ENCODE data around the gene FBXL20.

DNA sequence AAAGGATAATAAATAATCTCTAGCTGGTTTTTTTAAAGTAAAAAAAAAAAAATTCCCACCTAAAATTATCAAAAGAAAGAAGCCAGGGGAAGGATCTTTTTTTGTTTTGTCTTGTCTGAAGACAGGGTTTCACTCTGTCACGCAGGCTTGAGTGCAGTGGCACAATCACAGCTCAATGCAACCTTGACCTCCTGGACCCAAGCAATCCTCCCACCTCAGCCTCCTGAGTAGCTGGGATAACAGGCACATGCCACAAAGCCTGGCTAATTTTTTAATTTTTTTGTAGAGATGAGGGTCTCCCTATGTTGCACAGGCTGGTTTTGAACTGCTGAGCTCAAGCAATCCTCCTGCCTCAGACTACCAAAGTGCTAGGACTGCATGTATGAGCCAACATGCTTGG is 97.2 kb downstream of the FBXL20 start:
- no peak for TF ChIP-seq POLR2A (IDR thresholded peaks at IDR 0.05; ENCODE audit: low read length)
- TF ChIP-seq GATA1 (IDR thresholded peaks at IDR 0.05; ENCODE audit: low read depth, low read length) = no peak
